EH (cell line): ENCODE results near the gene AHNAK2.
A peak's percentile ranks its signal among the peaks of the same experiment; 100 is the strongest.

ENCODE experiments used
- DNase-seq: peaks from one replicate; pipeline ENCODE4 v3.0.0-alpha.2; 2015; ENCODE audit warnings: low read depth

AHNAK2 gene

GRCh38 chr14:104986487-104987164 is 8.5 kb upstream of the AHNAK2 start:
- DNase-seq, result no peak

- DNase-seq, result peak; percentile 91
Measured at GRCh38 chr14:104985675-104986486, 7.7 kb upstream of the AHNAK2 start, which contains the start of gene CLBA1. TSS of gene CLBA1 (plus strand) at chr14:104985788. CDS start at chr14:104986432, 644 bp downstream.

- no peak for DNase-seq
Measured at GRCh38 chr14:104984056-104984894, 6.1 kb upstream of the AHNAK2 start.

GRCh38 chr14:104983231-104983721 is 5.1 kb upstream of the AHNAK2 start:
- no peak for DNase-seq

GRCh38 chr14:104982548-104983230 is 4.5 kb upstream of the AHNAK2 start:
- DNase-seq, result no peak

GRCh38 chr14:104981699-104982541 is 3.7 kb upstream of the AHNAK2 start:
- DNase-seq, result no peak

- no peak for DNase-seq
Measured at GRCh38 chr14:104980611-104981531, 2.7 kb upstream of the AHNAK2 start.

- peak; percentile 31 for DNase-seq
Measured at GRCh38 chr14:104979758-104980610, 1.8 kb upstream of the AHNAK2 start.

GRCh38 chr14:104978746-104979691 is 845 bp upstream of the AHNAK2 start:
- DNase-seq, result no peak

- DNase-seq, result no peak
Measured at GRCh38 chr14:104977008-104977680, 1.0 kb downstream of the AHNAK2 start.

GRCh38 chr14:104976198-104977007 is 1.8 kb downstream of the AHNAK2 start:
- peak; percentile 82 for DNase-seq

GRCh38 chr14:104975481-104976197 is 2.5 kb downstream of the AHNAK2 start:
- no peak for DNase-seq

- no peak for DNase-seq
Measured at GRCh38 chr14:104974665-104975390, 3.3 kb downstream of the AHNAK2 start.

- no peak for DNase-seq
Measured at GRCh38 chr14:104974146-104974541, 4.0 kb downstream of the AHNAK2 start.
